GM12878 (cell line): Measurements from ENCODE around the gene MBD3L2B. TPM values are rescaled to one million over a fixed set of nuclear protein-coding genes. Genes with fewer than 3 reads are reported as not detected.
"Not testable (repeated sequence)": the region's sequence is repeated elsewhere in the genome, so short reads cannot be mapped to it uniquely, and the experiment has no call there.

ENCODE experiments used
- ATAC-seq: fragments of 200-7000 bp; cut with Tn5 transposase; 3 replicates; pipeline ENCODE4 v1.9.1; 2020; ENCODE audit warnings: mild to moderate bottlenecking, moderate library complexity
- BruUV-seq: library from RNA; stranded (reverse); fragments of 400-500 nt; replicated peaks from 2 replicates; lab custom pipeline; 2021; lab: Mats Ljungman, UMichigan
- CTCF ChIA-PET: fragments of 300-600 bp; sonication (Branson Sonifier 250); formaldehyde crosslinking; extraction: SDS; loops from one replicate; lab custom pipeline; 2021; ENCODE audit warnings: inconsistent platforms; lab: Yijun Ruan, JAX
- POLR2A ChIA-PET: fragments of 350-600 bp; formaldehyde crosslinking; extraction: SDS; loops from one replicate; lab custom pipeline; 2021; ENCODE audit warnings: inconsistent platforms; lab: Charles Lee
- RAD21 ChIA-PET: fragments of 300-600 bp; sonication (Branson Sonifier 250); formaldehyde crosslinking; loops from one replicate; lab custom pipeline; 2023; ENCODE audit warnings: antibody characterized with exemption; ENCODE audit not compliant: unreplicated experiment; lab: Charles Lee
- SMC1A ChIA-PET: fragments of 300-600 bp; sonication (Branson Sonifier 250); formaldehyde crosslinking; loops from one replicate; lab custom pipeline; 2023; ENCODE audit not compliant: unreplicated experiment, uncharacterized antibody; lab: Charles Lee
- DNase-seq: peaks from one replicate; pipeline ENCODE4 v3.0.0-alpha.2; 2011; ENCODE audit warnings: low read depth, low spot score
- FAIRE-seq: peaks from 3 replicates; lab custom pipeline; 2011; peaks lifted over from hg19 to GRCh38; lab: Jason Lieb, UNC
- H2AFZ ChIP-seq: 2 replicates; pipeline ENCODE4 v1.6.0; 2011; ENCODE audit warnings: low read depth, low read length, control low read depth; ENCODE audit not compliant: control insufficient read depth
- H3K27ac ChIP-seq: 2 replicates; pipeline ENCODE4 v1.5.1; 2011; ENCODE audit warnings: control low read depth; ENCODE audit not compliant: control insufficient read depth, insufficient read depth
- H3K27me3 ChIP-seq, 2 experiments: replicated peaks in 1 of 2; 2 replicates each; pipeline versions ENCODE4 v1.6.0 to v1.6.1; 2011; ENCODE audit warnings: low read length in 1 of 2; ENCODE audit not compliant: control insufficient read depth in 2 of 2, insufficient read depth in 2 of 2
- H3K36me3 ChIP-seq, 2 experiments: 2 replicates each; pipeline ENCODE4 v1.5.1; 2011; ENCODE audit warnings: low read length in 1 of 2; ENCODE audit not compliant: control insufficient read depth in 2 of 2, insufficient read depth in 2 of 2
- H3K4me1 ChIP-seq: 2 replicates; pipeline ENCODE4 v1.6.1; 2011; ENCODE audit warnings: mild to moderate bottlenecking, low read length, moderate library complexity, mixed read lengths; ENCODE audit not compliant: control insufficient read depth, insufficient read depth
- H3K4me2 ChIP-seq: 2 replicates; pipeline ENCODE4 v1.6.0; 2011; ENCODE audit warnings: control low read depth; ENCODE audit not compliant: control insufficient read depth, insufficient read depth
- H3K4me3 ChIP-seq: fragments of 200-600 bp; sonication (generic); 2 replicates; pipeline ENCODE4 v1.5.1; 2016
- H3K79me2 ChIP-seq: 2 replicates; pipeline ENCODE4 v1.6.0; 2011; ENCODE audit warnings: low read length; ENCODE audit not compliant: control insufficient read depth, insufficient read depth
- H3K9ac ChIP-seq: 2 replicates; pipeline ENCODE4 v1.8.0; 2011; ENCODE audit warnings: low read length, control low read depth, mixed read lengths; ENCODE audit not compliant: control insufficient read depth, insufficient read depth
- H3K9me3 ChIP-seq: replicated peaks from 3 replicates; pipeline ENCODE4 v1.5.1; 2011; ENCODE audit warnings: mild to moderate bottlenecking, low read length; ENCODE audit not compliant: control insufficient read depth, insufficient read depth
- H4K20me1 ChIP-seq: 2 replicates; pipeline ENCODE4 v1.6.0; 2011; ENCODE audit not compliant: control insufficient read depth, insufficient read depth
- WGBS: methylation state at CpG from one replicate; pipeline ENCODE4 v1.1.6; 2016; ENCODE audit warnings: low lambda C conversion rate; ENCODE audit not compliant: insufficient replicate concordance, insufficient coverage; ENCODE audit errors: missing lambda C conversion rate; 5-methylcytosine and 5-hydroxymethylcytosine counted together
- in situ Hi-C: fragments of 300-500 bp; cut with MboI; formaldehyde crosslinking; loops from 9 replicates; pipeline ENCODE4 v1.14.3; 2018; ENCODE audit warnings: mixed read lengths
- intact Hi-C: fragments of 100-400 bp; cut with micrococcal nuclease; formaldehyde crosslinking; loops from one replicate; pipeline ENCODE4 v1.14.2; 2022; ENCODE audit not compliant: unreplicated experiment
- polyA plus RNA-seq, 11 experiments: library from polyadenylated mRNA; depleted of rRNA in 4 of 11; unstranded in 6 of 11; stranded (reverse) in 5 of 11; fragments of >200 nt; fragmentation: Nextera tagmentation in 4 of 11; fragmentation: Illumina TruSeq in 1 of 11; extraction: Ambion mirVana in 4 of 11; extraction: Trizol in 1 of 11; gene quantifications; 1 replicate in 1 of 11; 2 replicates in 10 of 11; pipeline versions ENCODE4 v1.2.1 to v1.2.3, GENCODE V29; 2011 to 2016; ENCODE audit warnings: inconsistent platforms in 2 of 11, missing spikeins in 2 of 11, low read depth in 1 of 11
- total RNA-seq, 4 experiments: library from RNA; depleted of rRNA in 3 of 4; stranded (reverse); fragments of >200 nt in 3 of 4; fragmentation: Illumina TruSeq in 1 of 4; extraction: Trizol in 1 of 4; gene quantifications; 2 replicates each; pipeline versions ENCODE4 v1.2.1 to v1.2.3, GENCODE V29; 2013 to 2021

Gene MBD3L2B
- total and polyA plus RNA-seq, 10 of the 15 experiments (the other 5 are each of a cell fraction or from before 2014, with no cell fraction given), result 0.10 TPM; not detected in 9

DNA sequence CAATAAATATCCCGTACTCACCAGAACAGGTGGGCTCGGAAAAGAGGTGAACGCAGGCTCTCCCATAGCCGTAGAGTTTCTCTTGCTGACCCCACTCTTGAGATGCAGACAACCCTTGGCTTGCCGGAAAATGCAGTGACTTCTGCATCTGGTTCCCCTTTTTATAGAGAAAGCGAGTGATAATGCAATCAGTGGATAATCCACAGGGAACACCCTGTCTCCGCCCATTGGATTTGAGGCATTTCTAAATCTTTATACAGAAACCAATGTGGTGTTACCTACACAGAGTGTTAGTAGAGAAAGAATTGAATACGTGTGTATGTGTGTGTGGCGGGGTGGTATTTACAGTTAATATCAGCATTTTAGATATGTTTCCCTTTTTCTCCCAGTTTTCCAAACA lies 18.8 kb upstream of the MBD3L2B start, which contains the start of gene MBD3L4:
Gene MBD3L4 (minus strand): TSS at position 101 of the 400 bp plus-strand sequence. CDS start 35 bp downstream, at position 66.
- CTCF ChIA-PET, H3K27me3 ChIP-seq, FAIRE-seq, H3K4me3 ChIP-seq, POLR2A ChIA-PET, H3K9me3 ChIP-seq, BruUV-seq, H3K27ac ChIP-seq, H2AFZ ChIP-seq, intact Hi-C loops, H3K79me2 ChIP-seq, ATAC-seq, H4K20me1 ChIP-seq, H3K36me3 ChIP-seq, DNase-seq, H3K4me2 ChIP-seq, H3K9ac ChIP-seq, H3K4me1 ChIP-seq, RAD21 ChIA-PET, in situ Hi-C loops, SMC1A ChIA-PET: not testable (repeated sequence)
- no CpG with 5 or more reads among the region's 9 CpGs for WGBS

DNA sequence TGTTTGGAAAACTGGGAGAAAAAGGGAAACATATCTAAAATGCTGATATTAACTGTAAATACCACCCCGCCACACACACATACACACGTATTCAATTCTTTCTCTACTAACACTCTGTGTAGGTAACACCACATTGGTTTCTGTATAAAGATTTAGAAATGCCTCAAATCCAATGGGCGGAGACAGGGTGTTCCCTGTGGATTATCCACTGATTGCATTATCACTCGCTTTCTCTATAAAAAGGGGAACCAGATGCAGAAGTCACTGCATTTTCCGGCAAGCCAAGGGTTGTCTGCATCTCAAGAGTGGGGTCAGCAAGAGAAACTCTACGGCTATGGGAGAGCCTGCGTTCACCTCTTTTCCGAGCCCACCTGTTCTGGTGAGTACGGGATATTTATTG lies 9.0 kb upstream of the MBD3L2B start, which contains the start of gene MBD3L5:
Gene MBD3L5 (plus strand): TSS at position 301 of the 400 bp plus-strand sequence. CDS start 34 bp downstream, at position 335.
- H3K27me3 ChIP-seq, H2AFZ ChIP-seq, H3K27ac ChIP-seq, FAIRE-seq, ATAC-seq, H4K20me1 ChIP-seq, BruUV-seq, H3K4me1 ChIP-seq, in situ Hi-C loops, H3K4me3 ChIP-seq, intact Hi-C loops, SMC1A ChIA-PET, CTCF ChIA-PET, H3K79me2 ChIP-seq, H3K9me3 ChIP-seq, H3K36me3 ChIP-seq, DNase-seq, POLR2A ChIA-PET, RAD21 ChIA-PET, H3K9ac ChIP-seq, H3K4me2 ChIP-seq: not testable (repeated sequence)
- no CpG with 5 or more reads among the region's 9 CpGs for WGBS

GRCh38 chr19:7028790-7029189 lies 7.6 kb upstream of the MBD3L2B start:
- no CpG with 5 or more reads among the region's 1 CpG for WGBS
- RAD21 ChIA-PET, ATAC-seq, FAIRE-seq, H3K36me3 ChIP-seq, H3K4me2 ChIP-seq, DNase-seq, H3K9me3 ChIP-seq, BruUV-seq, in situ Hi-C loops, H3K4me3 ChIP-seq, H3K79me2 ChIP-seq, intact Hi-C loops, H3K27me3 ChIP-seq, H2AFZ ChIP-seq, SMC1A ChIA-PET, H4K20me1 ChIP-seq, H3K27ac ChIP-seq, POLR2A ChIA-PET, CTCF ChIA-PET, H3K9ac ChIP-seq, H3K4me1 ChIP-seq: not testable (repeated sequence)
